Neural cell (in vitro differentiated cells): ENCODE data around the gene CRACDL. TPM values are rescaled to one million over a fixed set of nuclear protein-coding genes. Genes with fewer than 3 reads are reported as not detected.

ENCODE experiments used
- H2AFZ ChIP-seq: fragments of 200-600, 300-800 bp; sonication (generic), shearing (Covaris generic); 2 replicates; pipeline ENCODE4 v1.6.0; 2014; ENCODE audit warnings: low read depth, mild to moderate bottlenecking, antibody characterized with exemption, low read length, moderate library complexity
- H3F3A ChIP-seq: fragments of 200-600 bp; shearing (Covaris generic); 2 replicates; pipeline ENCODE4 v1.6.1; 2016; ENCODE audit warnings: mild to moderate bottlenecking, moderate library complexity, mixed read lengths, antibody characterized with exemption, low read length; ENCODE audit not compliant: insufficient read depth, poor library complexity, severe bottlenecking
- H3K27ac ChIP-seq: fragments of 200-600, 300-800 bp; sonication (generic), shearing (Covaris generic); 2 replicates; pipeline ENCODE4 v1.5.1; 2014; ENCODE audit warnings: mild to moderate bottlenecking, low read length, moderate library complexity
- H3K27me3 ChIP-seq: fragments of 300-800, 200-600 bp; sonication (generic), shearing (Covaris generic); 2 replicates; pipeline ENCODE4 v1.6.0; 2014; ENCODE audit warnings: mild to moderate bottlenecking, low read depth, low read length, moderate library complexity; ENCODE audit not compliant: insufficient read depth
- H3K36me3 ChIP-seq: fragments of 300-800, 200-600 bp; sonication (generic), shearing (Covaris generic); 2 replicates; pipeline ENCODE4 v1.5.1; 2014; ENCODE audit warnings: mild to moderate bottlenecking, antibody characterized with exemption, low read length, moderate library complexity; ENCODE audit not compliant: insufficient read depth
- H3K4me2 ChIP-seq: fragments of 300-800, 200-600 bp; sonication (generic), shearing (Covaris generic); 2 replicates; pipeline ENCODE4 v1.6.0; 2014; ENCODE audit warnings: mild to moderate bottlenecking, low read length
- H3K4me3 ChIP-seq: fragments of 300-800, 200-600 bp; sonication (generic), shearing (Covaris generic); 2 replicates; pipeline ENCODE4 v1.5.1; 2014; ENCODE audit warnings: mild to moderate bottlenecking, low read length, moderate library complexity
- H3K79me2 ChIP-seq: fragments of 200-600 bp; shearing (Covaris generic); replicated peaks from 2 replicates; pipeline ENCODE4 v1.6.0; 2014; ENCODE audit warnings: mild to moderate bottlenecking, low read length, moderate library complexity; ENCODE audit not compliant: insufficient read depth
- H3K9ac ChIP-seq: fragments of 300-800, 200-600 bp; sonication (generic), shearing (Covaris generic); 2 replicates; pipeline ENCODE4 v1.6.1; 2016; ENCODE audit warnings: mild to moderate bottlenecking, low read length, mixed read lengths
- H3K9me2 ChIP-seq: fragments of 200-600 bp; shearing (Covaris generic); 2 replicates; pipeline ENCODE4 v1.6.1; 2016; ENCODE audit warnings: mild to moderate bottlenecking, low read length, mixed read lengths; ENCODE audit not compliant: insufficient read depth
- H3K9me3 ChIP-seq: fragments of 200-600, 300-800 bp; sonication (generic), shearing (Covaris generic); 2 replicates; pipeline ENCODE4 v1.6.1; 2016; ENCODE audit warnings: mild to moderate bottlenecking, mixed run types, low read length, moderate library complexity, mixed read lengths
- H4K20me1 ChIP-seq: fragments of 200-600 bp; shearing (Covaris generic); 2 replicates; pipeline ENCODE4 v1.6.1; 2016; ENCODE audit warnings: mild to moderate bottlenecking, mixed run types; ENCODE audit not compliant: insufficient read depth
- CTCF ChIP-seq: fragments of 450-650 bp; IDR thresholded peaks from 2 replicates; pipeline ENCODE4 v1.5.1; 2014; ENCODE audit warnings: antibody characterized with exemption, mild to moderate bottlenecking, moderate library complexity; ENCODE audit not compliant: poor library complexity, severe bottlenecking
- EP300 ChIP-seq: fragments of 450-650 bp; conservative IDR thresholded peaks from 2 replicates; pipeline ENCODE4 v1.6.1; 2014; ENCODE audit warnings: antibody characterized with exemption, mild to moderate bottlenecking, moderate library complexity; ENCODE audit not compliant: poor library complexity, severe bottlenecking
- EZH2 ChIP-seq: fragments of 200-600, 300-800 bp; shearing (Covaris generic), sonication (generic); IDR thresholded peaks from 2 replicates; pipeline ENCODE4 v1.6.1; 2014; ENCODE audit warnings: antibody characterized with exemption, low read length, borderline replicate concordance, mild to moderate bottlenecking; ENCODE audit not compliant: insufficient read depth, poor library complexity, severe bottlenecking
- MXI1 ChIP-seq: fragments of 450-650 bp; conservative IDR thresholded peaks from 2 replicates; pipeline ENCODE4 v1.6.1; 2014; ENCODE audit warnings: antibody characterized with exemption, mild to moderate bottlenecking; ENCODE audit not compliant: poor library complexity, severe bottlenecking
- POLR2AphosphoS5 ChIP-seq: IDR thresholded peaks from 2 replicates; pipeline ENCODE4 v1.6.1; 2012
- RAD21 ChIP-seq: fragments of 450-650 bp; conservative IDR thresholded peaks from 2 replicates; pipeline ENCODE4 v1.6.1; 2014; ENCODE audit warnings: antibody characterized with exemption, mild to moderate bottlenecking, moderate library complexity
- SMC3 ChIP-seq: fragments of 450-650 bp; conservative IDR thresholded peaks from 2 replicates; pipeline ENCODE4 v1.6.1; 2014; ENCODE audit warnings: antibody characterized with exemption, mild to moderate bottlenecking, moderate library complexity; ENCODE audit not compliant: poor library complexity
- TAF1 ChIP-seq: IDR thresholded peaks from 2 replicates; pipeline ENCODE4 v1.6.1; 2012; ENCODE audit warnings: low read depth
- polyA plus RNA-seq: library from polyadenylated mRNA; depleted of rRNA; stranded (reverse); fragments of >200 nt; gene quantifications from 2 replicates; pipeline ENCODE4 v1.2.3, GENCODE V29; 2014
- TF ChIP-seq, protein P1 (sequence below): IDR thresholded peaks from 2 replicates; pipeline ENCODE4 v1.6.1; 2012; ENCODE audit warnings: borderline replicate concordance

Gene CRACDL
- polyA plus RNA-seq, 1 donor from 2014 or later, result 0.85 TPM

- H3K36me3 ChIP-seq, result no peaks in the 10 kb centered on the region
- H2AFZ ChIP-seq, result no peak overlapping the region
- no peak overlapping the region for H3K27ac ChIP-seq
- no peaks in the 10 kb centered on the region for H4K20me1 ChIP-seq
- H3K4me3 ChIP-seq, result no peak overlapping the region
- no peaks in the 10 kb centered on the region for H3K9me3 ChIP-seq
- TF ChIP-seq EP300, result no peak
- TF ChIP-seq TAF1, result no peak
- TF ChIP-seq RAD21, result no peak
- TF ChIP-seq, protein P1, sequence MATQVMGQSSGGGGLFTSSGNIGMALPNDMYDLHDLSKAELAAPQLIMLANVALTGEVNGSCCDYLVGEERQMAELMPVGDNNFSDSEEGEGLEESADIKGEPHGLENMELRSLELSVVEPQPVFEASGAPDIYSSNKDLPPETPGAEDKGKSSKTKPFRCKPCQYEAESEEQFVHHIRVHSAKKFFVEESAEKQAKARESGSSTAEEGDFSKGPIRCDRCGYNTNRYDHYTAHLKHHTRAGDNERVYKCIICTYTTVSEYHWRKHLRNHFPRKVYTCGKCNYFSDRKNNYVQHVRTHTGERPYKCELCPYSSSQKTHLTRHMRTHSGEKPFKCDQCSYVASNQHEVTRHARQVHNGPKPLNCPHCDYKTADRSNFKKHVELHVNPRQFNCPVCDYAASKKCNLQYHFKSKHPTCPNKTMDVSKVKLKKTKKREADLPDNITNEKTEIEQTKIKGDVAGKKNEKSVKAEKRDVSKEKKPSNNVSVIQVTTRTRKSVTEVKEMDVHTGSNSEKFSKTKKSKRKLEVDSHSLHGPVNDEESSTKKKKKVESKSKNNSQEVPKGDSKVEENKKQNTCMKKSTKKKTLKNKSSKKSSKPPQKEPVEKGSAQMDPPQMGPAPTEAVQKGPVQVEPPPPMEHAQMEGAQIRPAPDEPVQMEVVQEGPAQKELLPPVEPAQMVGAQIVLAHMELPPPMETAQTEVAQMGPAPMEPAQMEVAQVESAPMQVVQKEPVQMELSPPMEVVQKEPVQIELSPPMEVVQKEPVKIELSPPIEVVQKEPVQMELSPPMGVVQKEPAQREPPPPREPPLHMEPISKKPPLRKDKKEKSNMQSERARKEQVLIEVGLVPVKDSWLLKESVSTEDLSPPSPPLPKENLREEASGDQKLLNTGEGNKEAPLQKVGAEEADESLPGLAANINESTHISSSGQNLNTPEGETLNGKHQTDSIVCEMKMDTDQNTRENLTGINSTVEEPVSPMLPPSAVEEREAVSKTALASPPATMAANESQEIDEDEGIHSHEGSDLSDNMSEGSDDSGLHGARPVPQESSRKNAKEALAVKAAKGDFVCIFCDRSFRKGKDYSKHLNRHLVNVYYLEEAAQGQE, result no peak
- TF ChIP-seq MXI1, result no peak
- TF ChIP-seq EZH2, result no peak
- TF ChIP-seq POLR2AphosphoS5, result no peak
- no peak for TF ChIP-seq CTCF
- H3K9ac ChIP-seq, result no peak overlapping the region
- H3K9me2 ChIP-seq, result no peaks in the 10 kb centered on the region
- no peaks in the 10 kb centered on the region for H3K79me2 ChIP-seq
- H3F3A ChIP-seq, result no peaks in the 10 kb centered on the region
- no peak overlapping the region for H3K4me2 ChIP-seq
- H3K27me3 ChIP-seq, result no peaks in the 10 kb centered on the region
Observed at GRCh38 chr2:98852932-98853331, 83.1 kb downstream of the CRACDL start.

DNA sequence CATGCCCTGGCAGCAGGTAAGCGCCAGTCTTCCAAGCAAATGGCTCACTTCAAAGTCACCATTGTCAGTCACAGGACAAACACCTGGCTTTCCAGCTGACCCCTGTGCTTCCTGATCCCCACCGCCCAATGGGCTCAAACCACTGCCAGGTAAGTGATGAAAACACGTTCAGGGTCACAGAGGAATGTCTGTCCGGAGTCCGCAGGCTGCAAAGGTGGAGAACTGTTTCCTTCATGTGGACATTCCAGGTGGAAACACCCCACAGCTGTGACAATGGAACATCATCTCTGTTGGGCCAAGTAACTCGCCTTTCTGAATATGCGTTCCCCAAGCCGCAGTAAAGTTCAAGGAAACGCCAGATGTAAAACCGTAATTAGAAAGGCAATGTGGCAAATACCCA lies 86.0 kb downstream of the CRACDL start:
- no peaks in the 10 kb centered on the region for H3K27me3 ChIP-seq
- H3F3A ChIP-seq, result no peaks in the 10 kb centered on the region
- H3K27ac ChIP-seq, result no peak overlapping the region
- no peaks in the 10 kb centered on the region for H4K20me1 ChIP-seq
- no peaks in the 10 kb centered on the region for H3K9me2 ChIP-seq
- H3K9ac ChIP-seq, result no peak overlapping the region
- H3K79me2 ChIP-seq, result no peaks in the 10 kb centered on the region
- no peak overlapping the region for H3K4me2 ChIP-seq
- TF ChIP-seq POLR2AphosphoS5, result no peak
- no peak for TF ChIP-seq EZH2
- TF ChIP-seq CTCF, result no peak
- TF ChIP-seq TAF1, result no peak
- TF ChIP-seq SMC3, result no peak
- TF ChIP-seq RAD21, result no peak
- TF ChIP-seq, protein P1, result no peak
- no peak for TF ChIP-seq EP300
- TF ChIP-seq MXI1, result no peak
- H3K36me3 ChIP-seq, result no peaks in the 10 kb centered on the region
- H2AFZ ChIP-seq, result no peak overlapping the region
- no peaks in the 10 kb centered on the region for H3K9me3 ChIP-seq
- H3K4me3 ChIP-seq, result no peak overlapping the region
